Neuronal stem cell (in vitro differentiated cells): ENCODE results near the gene RAB6A.
A peak's percentile ranks its signal among the peaks of the same experiment; 100 is the strongest.

Experiments used
- DNase-seq: peaks from one replicate; pipeline ENCODE4 v3.0.0-alpha.2; 2013; ENCODE audit warnings: low spot score
- H2AFZ ChIP-seq: one replicate; pipeline ENCODE4 v1.6.1; 2013; ENCODE audit warnings: mild to moderate bottlenecking, low read length, inconsistent platforms
- H2AK5ac ChIP-seq: 2 replicates; pipeline ENCODE4 v1.6.1; 2013; ENCODE audit warnings: low read depth, mild to moderate bottlenecking, inconsistent platforms, low read length, moderate library complexity, mixed read lengths
- H2BK120ac ChIP-seq: 2 replicates; pipeline ENCODE4 v1.6.1; 2013; ENCODE audit warnings: low read depth, mild to moderate bottlenecking, inconsistent platforms, low read length, moderate library complexity, mixed read lengths
- H2BK12ac ChIP-seq: one replicate; pipeline ENCODE4 v1.6.1; 2013; ENCODE audit warnings: low read length, inconsistent platforms
- H2BK15ac ChIP-seq: 2 replicates; pipeline ENCODE4 v1.6.1; 2013; ENCODE audit warnings: mild to moderate bottlenecking, low read length, inconsistent platforms, mixed read lengths
- H2BK5ac ChIP-seq: one replicate; pipeline ENCODE4 v1.6.1; 2013; ENCODE audit warnings: inconsistent platforms, mild to moderate bottlenecking, low read length, moderate library complexity
- H3K14ac ChIP-seq: one replicate; pipeline ENCODE4 v1.6.1; 2013; ENCODE audit warnings: low read length, inconsistent platforms
- H3K18ac ChIP-seq: 2 replicates; pipeline ENCODE4 v1.6.1; 2013; ENCODE audit warnings: low read length, inconsistent platforms
- H3K23ac ChIP-seq: 2 replicates; pipeline ENCODE4 v1.6.1; 2013; ENCODE audit warnings: low read depth, mild to moderate bottlenecking, mixed read lengths, low read length, inconsistent platforms; ENCODE audit not compliant: poor library complexity
- H3K27ac ChIP-seq: replicated peaks from 3 replicates; pipeline ENCODE4 v1.5.1; 2013; ENCODE audit warnings: low read length, inconsistent platforms
- H3K27me3 ChIP-seq, 3 experiments: 2 replicates each; pipeline ENCODE4 v1.6.1; 2013; ENCODE audit warnings: low read length in 3 of 3, mild to moderate bottlenecking in 2 of 3, inconsistent platforms in 1 of 3, low read depth in 1 of 3, mixed read lengths in 1 of 3, moderate library complexity in 1 of 3; ENCODE audit not compliant: control insufficient read depth in 3 of 3, insufficient read depth in 3 of 3
- H3K36me3 ChIP-seq, 2 donors: replicated peaks in 1 of 2; 2 replicates each; pipeline ENCODE4 v1.6.1; 2013; ENCODE audit warnings: low read length in 2 of 2; ENCODE audit not compliant: control insufficient read depth in 2 of 2, insufficient read depth in 2 of 2
- H3K4ac ChIP-seq: 2 replicates; pipeline ENCODE4 v1.6.1; 2013; ENCODE audit warnings: inconsistent platforms, mild to moderate bottlenecking, low read length, moderate library complexity
- H3K4me1 ChIP-seq, 2 donors: 1 replicate in 1 of 2; 2 replicates in 1 of 2; pipeline ENCODE4 v1.6.1; 2013; ENCODE audit warnings: low read length in 2 of 2, low read depth in 1 of 2; ENCODE audit not compliant: control insufficient read depth in 2 of 2, insufficient read depth in 1 of 2
- H3K4me2 ChIP-seq: one replicate; pipeline ENCODE4 v1.6.1; 2013; ENCODE audit warnings: mild to moderate bottlenecking, low read length, inconsistent platforms; ENCODE audit not compliant: insufficient read depth, poor library complexity, severe bottlenecking
- H3K4me3 ChIP-seq, 2 donors: 2 replicates each; pipeline ENCODE4 v1.5.1; 2013; ENCODE audit warnings: low read length in 2 of 2, mild to moderate bottlenecking in 2 of 2, inconsistent platforms in 1 of 2, moderate library complexity in 1 of 2
- H3K79me1 ChIP-seq: one replicate; pipeline ENCODE4 v1.6.1; 2013; ENCODE audit warnings: low read depth, mild to moderate bottlenecking, inconsistent platforms, low read length, moderate library complexity
- H3K9ac ChIP-seq: one replicate; pipeline ENCODE4 v1.6.1; 2013; ENCODE audit warnings: mild to moderate bottlenecking, low read depth, low read length, inconsistent platforms; ENCODE audit not compliant: poor library complexity
- H3K9me3 ChIP-seq, 2 donors: replicated peaks in 1 of 2; 2 replicates each; pipeline versions ENCODE3 to v1.6.1; 2013; ENCODE audit warnings: low read length in 2 of 2, mild to moderate bottlenecking in 2 of 2, inconsistent platforms in 1 of 2, low read depth in 1 of 2, mixed read lengths in 1 of 2, moderate library complexity in 1 of 2; ENCODE audit not compliant: control insufficient read depth in 2 of 2, insufficient read depth in 1 of 2
- H4K8ac ChIP-seq: one replicate; pipeline ENCODE4 v1.6.1; 2013; ENCODE audit warnings: low read depth, mild to moderate bottlenecking, inconsistent platforms, low read length, moderate library complexity
- H4K91ac ChIP-seq: one replicate; pipeline ENCODE4 v1.6.1; 2013; ENCODE audit warnings: low read length, low read depth, mild to moderate bottlenecking, inconsistent platforms; ENCODE audit not compliant: poor library complexity
- WGBS, 2 donors: extraction: QIAGEN DNeasy Blood & Tissue Kit; methylation state at CpG; one replicate each; pipeline ENCODE4 v1.1.7; 2013; ENCODE audit warnings: missing lambda C conversion rate in 2 of 2, mixed read lengths in 1 of 2; ENCODE audit not compliant: insufficient read length in 2 of 2, insufficient replicate concordance in 1 of 2; ENCODE audit errors: extremely low coverage in 2 of 2; 5-methylcytosine and 5-hydroxymethylcytosine counted together

Gene RAB6A

GRCh38 chr11:73648571-73649046, 112.3 kb downstream of the RAB6A start:
- no CpG with 5 or more reads among the region's 8 CpGs for WGBS, 2 donors
- Histone ChIP-seq H2AFZ (peak overlapping the region; percentile 71), H2BK12ac (peak overlapping the region; percentile 12), H3K23ac (no peak overlapping the region), H2AK5ac (peak overlapping the region; percentile 54), H2BK120ac (peak overlapping the region; percentile 64), H3K79me1 (no peaks in the 10 kb centered on the region), H3K36me3 (no peaks in the 10 kb centered on the region), H3K27ac (peak overlapping the region; percentile 21), H3K4me3 (no peak overlapping the region), H4K8ac (no peak overlapping the region), H3K4me2 (no peak overlapping the region), H2BK5ac (peak overlapping the region; percentile 45), H3K4ac (no peak overlapping the region), H3K18ac (peak overlapping the region; percentile 84), H4K91ac (peak overlapping the region; percentile 34), H3K4me1 (peaks cover 50 to 60% of the 10 kb centered on the region in 2 donors), H2BK15ac (peak overlapping the region; percentile 68), H3K9me3 (no peaks in the 10 kb centered on the region), H3K27me3 (no peaks in the 10 kb centered on the region), H3K9ac (no peak overlapping the region), H3K14ac (no peak overlapping the region)
- no peak for DNase-seq

- Histone ChIP-seq H3K4me2 (no peak overlapping the region), H2BK15ac (no peak overlapping the region), H3K79me1 (no peaks in the 10 kb centered on the region), H3K14ac (no peak overlapping the region), H3K9ac (no peak overlapping the region), H3K27ac (no peak overlapping the region), H3K4me3 (no peak overlapping the region), H3K27me3 (no peaks in the 10 kb centered on the region), H3K4me1 (peaks cover 49 to 58% of the 10 kb centered on the region in 2 donors), H3K4ac (no peak overlapping the region), H3K36me3 (no peaks in the 10 kb centered on the region), H2AK5ac (no peak overlapping the region), H3K9me3 (no peaks in the 10 kb centered on the region), H2BK5ac (no peak overlapping the region), H3K23ac (no peak overlapping the region), H4K91ac (peak overlapping the region; percentile 92), H2BK120ac (no peak overlapping the region), H2AFZ (peak overlapping the region; percentile 71), H4K8ac (peak overlapping the region; percentile 29), H2BK12ac (no peak overlapping the region), H3K18ac (no peak overlapping the region)
- DNase-seq = no peak
- WGBS, 2 donors = no CpG with 5 or more reads among the region's 9 CpGs
Measured at GRCh38 chr11:73648121-73648520, 112.8 kb downstream of the RAB6A start.

- no peak overlapping the region for H3K14ac ChIP-seq
- no peaks in the 10 kb centered on the region for H3K36me3 ChIP-seq
- peak overlapping the region; percentile 92 for H4K91ac ChIP-seq
- peak overlapping the region; percentile 29 for H4K8ac ChIP-seq
- H3K79me1 ChIP-seq = no peaks in the 10 kb centered on the region
- WGBS, 2 donors = no CpG with 5 or more reads among the region's 23 CpGs
- DNase-seq = peak; percentile 77
- peaks cover 43 to 53% of the 10 kb centered on the region in 2 donors for H3K4me1 ChIP-seq
- H3K23ac ChIP-seq = peak overlapping the region; percentile 65
- no peaks in the 10 kb centered on the region for H3K9me3 ChIP-seq
- no peak overlapping the region for H3K4ac ChIP-seq
- H3K4me2 ChIP-seq = peak overlapping the region; percentile 63
- H3K27ac ChIP-seq = no peak overlapping the region
- H3K18ac ChIP-seq = peak overlapping the region; percentile 91
- H3K27me3 ChIP-seq = no peaks in the 10 kb centered on the region
- no peak overlapping the region for H3K9ac ChIP-seq
- peak overlapping the region; percentile 80 for H2AFZ ChIP-seq
- H2BK120ac ChIP-seq = no peak overlapping the region
- no peak overlapping the region for H2BK15ac ChIP-seq
- no peak overlapping the region for H2BK5ac ChIP-seq
- H3K4me3 ChIP-seq = peak overlapping the region in 1 of 2 donors; percentile 74
- peak overlapping the region; percentile 92 for H2AK5ac ChIP-seq
- peak overlapping the region; percentile 95 for H2BK12ac ChIP-seq
Measured at GRCh38 chr11:73647459-73648100, 113.3 kb downstream of the RAB6A start.

GRCh38 chr11:73645972-73646631, 114.8 kb downstream of the RAB6A start, which contains the start of gene PLEKHB1:
PLEKHB1 (plus strand) TSS chr11:73646581; CDS start chr11:73646609, 28 bp downstream.
- H3K36me3 ChIP-seq = no peaks in the 10 kb centered on the region
- no peaks in the 10 kb centered on the region for H3K27me3 ChIP-seq
- H2BK5ac ChIP-seq = peak within 1 kb of the TSS; percentile 30
- no peaks in the 10 kb centered on the region for H3K9me3 ChIP-seq
- no peaks in the 10 kb centered on the region for H3K79me1 ChIP-seq
- H3K18ac ChIP-seq = peak within 1 kb of the TSS; percentile 89
- no peak within 1 kb of the TSS for H4K8ac ChIP-seq
- H2BK12ac ChIP-seq = no peak within 1 kb of the TSS
- peak within 1 kb of the TSS; percentile 29 for H2BK15ac ChIP-seq
- H3K9ac ChIP-seq = no peak within 1 kb of the TSS
- H3K4me3 ChIP-seq = peak within 1 kb of the TSS in 1 of 2 donors; percentile 31
- peak within 1 kb of the TSS; percentile 0 for H2AK5ac ChIP-seq
- H2AFZ ChIP-seq = peak within 1 kb of the TSS; percentile 80
- DNase-seq = peak; percentile 72
- H4K91ac ChIP-seq = no peak within 1 kb of the TSS
- H3K23ac ChIP-seq = no peak within 1 kb of the TSS
- H3K4me1 ChIP-seq = peaks cover 31 to 41% of the 10 kb centered on the region in 2 donors
- H3K4me2 ChIP-seq = peak within 1 kb of the TSS; percentile 63
- H3K27ac ChIP-seq = peak within 1 kb of the TSS; percentile 84
- no peak within 1 kb of the TSS for H3K4ac ChIP-seq
- H2BK120ac ChIP-seq = peak within 1 kb of the TSS; percentile 5
- no peak within 1 kb of the TSS for H3K14ac ChIP-seq
- no CpG with 5 or more reads among the region's 26 CpGs for WGBS, 2 donors
